ENCODE results near the gene ESYT1. TPM values are rescaled to one million over a fixed set of nuclear protein-coding genes. Genes with fewer than 3 reads are reported as not detected.
A peak's percentile ranks its signal among the peaks of the same experiment; 100 is the strongest.

ESYT1 gene
- total and polyA plus RNA-seq, 9 of the 15 experiments (the other 6 are each of a cell fraction or from before 2014, with no cell fraction given): 132 to 420 (median 164) TPM

DNA sequence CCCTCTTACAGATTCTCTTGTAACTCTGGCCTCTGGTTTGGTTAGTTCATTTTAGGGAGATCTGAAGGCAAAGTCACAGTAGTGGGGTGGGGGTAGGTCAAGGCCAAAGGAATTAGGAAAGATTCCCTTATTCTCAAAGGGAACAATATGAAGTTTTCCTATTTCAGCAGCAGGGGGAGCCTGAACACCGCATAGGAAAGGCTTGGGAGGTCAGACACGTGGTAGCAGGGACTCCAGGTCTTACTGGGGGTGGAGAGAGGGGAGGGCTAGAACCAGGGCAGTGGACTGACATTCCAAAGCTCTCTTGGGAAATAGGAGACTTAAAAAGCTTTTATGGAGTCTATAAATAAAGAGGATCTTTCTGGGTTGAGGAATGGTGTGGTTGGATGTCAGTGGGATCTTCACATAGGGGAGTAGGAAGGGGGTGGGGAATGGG, 8.7 kb upstream of the ESYT1 start (continued):
- TF ChIP-seq, protein P1, sequence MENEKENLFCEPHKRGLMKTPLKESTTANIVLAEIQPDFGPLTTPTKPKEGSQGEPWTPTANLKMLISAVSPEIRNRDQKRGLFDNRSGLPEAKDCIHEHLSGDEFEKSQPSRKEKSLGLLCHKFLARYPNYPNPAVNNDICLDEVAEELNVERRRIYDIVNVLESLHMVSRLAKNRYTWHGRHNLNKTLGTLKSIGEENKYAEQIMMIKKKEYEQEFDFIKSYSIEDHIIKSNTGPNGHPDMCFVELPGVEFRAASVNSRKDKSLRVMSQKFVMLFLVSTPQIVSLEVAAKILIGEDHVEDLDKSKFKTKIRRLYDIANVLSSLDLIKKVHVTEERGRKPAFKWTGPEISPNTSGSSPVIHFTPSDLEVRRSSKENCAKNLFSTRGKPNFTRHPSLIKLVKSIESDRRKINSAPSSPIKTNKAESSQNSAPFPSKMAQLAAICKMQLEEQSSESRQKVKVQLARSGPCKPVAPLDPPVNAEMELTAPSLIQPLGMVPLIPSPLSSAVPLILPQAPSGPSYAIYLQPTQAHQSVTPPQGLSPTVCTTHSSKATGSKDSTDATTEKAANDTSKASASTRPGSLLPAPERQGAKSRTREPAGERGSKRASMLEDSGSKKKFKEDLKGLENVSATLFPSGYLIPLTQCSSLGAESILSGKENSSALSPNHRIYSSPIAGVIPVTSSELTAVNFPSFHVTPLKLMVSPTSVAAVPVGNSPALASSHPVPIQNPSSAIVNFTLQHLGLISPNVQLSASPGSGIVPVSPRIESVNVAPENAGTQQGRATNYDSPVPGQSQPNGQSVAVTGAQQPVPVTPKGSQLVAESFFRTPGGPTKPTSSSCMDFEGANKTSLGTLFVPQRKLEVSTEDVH (IDR thresholded peaks at IDR 0.05; ENCODE audit: low read depth, partially characterized antibody): peak; percentile 27
- TF ChIP-seq GATA2 (CRISPR knock-in tag; IDR thresholded peaks at IDR 0.05): no peak
- TF ChIP-seq, protein P2, sequence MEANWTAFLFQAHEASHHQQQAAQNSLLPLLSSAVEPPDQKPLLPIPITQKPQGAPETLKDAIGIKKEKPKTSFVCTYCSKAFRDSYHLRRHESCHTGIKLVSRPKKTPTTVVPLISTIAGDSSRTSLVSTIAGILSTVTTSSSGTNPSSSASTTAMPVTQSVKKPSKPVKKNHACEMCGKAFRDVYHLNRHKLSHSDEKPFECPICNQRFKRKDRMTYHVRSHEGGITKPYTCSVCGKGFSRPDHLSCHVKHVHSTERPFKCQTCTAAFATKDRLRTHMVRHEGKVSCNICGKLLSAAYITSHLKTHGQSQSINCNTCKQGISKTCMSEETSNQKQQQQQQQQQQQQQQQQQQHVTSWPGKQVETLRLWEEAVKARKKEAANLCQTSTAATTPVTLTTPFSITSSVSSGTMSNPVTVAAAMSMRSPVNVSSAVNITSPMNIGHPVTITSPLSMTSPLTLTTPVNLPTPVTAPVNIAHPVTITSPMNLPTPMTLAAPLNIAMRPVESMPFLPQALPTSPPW (CRISPR knock-in tag; IDR thresholded peaks at IDR 0.05): peak; percentile 87
- TF ChIP-seq JUNB (CRISPR knock-in tag; conservative IDR thresholded peaks at IDR 0.05): no peak
- TF ChIP-seq KAT7 (CRISPR knock-in tag; IDR thresholded peaks at IDR 0.05; ENCODE audit: borderline replicate concordance): no peak
- TF ChIP-seq L3MBTL2 (IDR thresholded peaks at IDR 0.05): peak; percentile 78
- TF ChIP-seq, protein P3, sequence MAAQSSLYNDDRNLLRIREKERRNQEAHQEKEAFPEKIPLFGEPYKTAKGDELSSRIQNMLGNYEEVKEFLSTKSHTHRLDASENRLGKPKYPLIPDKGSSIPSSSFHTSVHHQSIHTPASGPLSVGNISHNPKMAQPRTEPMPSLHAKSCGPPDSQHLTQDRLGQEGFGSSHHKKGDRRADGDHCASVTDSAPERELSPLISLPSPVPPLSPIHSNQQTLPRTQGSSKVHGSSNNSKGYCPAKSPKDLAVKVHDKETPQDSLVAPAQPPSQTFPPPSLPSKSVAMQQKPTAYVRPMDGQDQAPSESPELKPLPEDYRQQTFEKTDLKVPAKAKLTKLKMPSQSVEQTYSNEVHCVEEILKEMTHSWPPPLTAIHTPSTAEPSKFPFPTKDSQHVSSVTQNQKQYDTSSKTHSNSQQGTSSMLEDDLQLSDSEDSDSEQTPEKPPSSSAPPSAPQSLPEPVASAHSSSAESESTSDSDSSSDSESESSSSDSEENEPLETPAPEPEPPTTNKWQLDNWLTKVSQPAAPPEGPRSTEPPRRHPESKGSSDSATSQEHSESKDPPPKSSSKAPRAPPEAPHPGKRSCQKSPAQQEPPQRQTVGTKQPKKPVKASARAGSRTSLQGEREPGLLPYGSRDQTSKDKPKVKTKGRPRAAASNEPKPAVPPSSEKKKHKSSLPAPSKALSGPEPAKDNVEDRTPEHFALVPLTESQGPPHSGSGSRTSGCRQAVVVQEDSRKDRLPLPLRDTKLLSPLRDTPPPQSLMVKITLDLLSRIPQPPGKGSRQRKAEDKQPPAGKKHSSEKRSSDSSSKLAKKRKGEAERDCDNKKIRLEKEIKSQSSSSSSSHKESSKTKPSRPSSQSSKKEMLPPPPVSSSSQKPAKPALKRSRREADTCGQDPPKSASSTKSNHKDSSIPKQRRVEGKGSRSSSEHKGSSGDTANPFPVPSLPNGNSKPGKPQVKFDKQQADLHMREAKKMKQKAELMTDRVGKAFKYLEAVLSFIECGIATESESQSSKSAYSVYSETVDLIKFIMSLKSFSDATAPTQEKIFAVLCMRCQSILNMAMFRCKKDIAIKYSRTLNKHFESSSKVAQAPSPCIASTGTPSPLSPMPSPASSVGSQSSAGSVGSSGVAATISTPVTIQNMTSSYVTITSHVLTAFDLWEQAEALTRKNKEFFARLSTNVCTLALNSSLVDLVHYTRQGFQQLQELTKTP (IDR thresholded peaks at IDR 0.05; ENCODE audit: low read depth in 1 of 2, partially characterized antibody in 2 of 2): peak in 1 of 2 experiments; percentile 44
- TF ChIP-seq, protein P4, sequence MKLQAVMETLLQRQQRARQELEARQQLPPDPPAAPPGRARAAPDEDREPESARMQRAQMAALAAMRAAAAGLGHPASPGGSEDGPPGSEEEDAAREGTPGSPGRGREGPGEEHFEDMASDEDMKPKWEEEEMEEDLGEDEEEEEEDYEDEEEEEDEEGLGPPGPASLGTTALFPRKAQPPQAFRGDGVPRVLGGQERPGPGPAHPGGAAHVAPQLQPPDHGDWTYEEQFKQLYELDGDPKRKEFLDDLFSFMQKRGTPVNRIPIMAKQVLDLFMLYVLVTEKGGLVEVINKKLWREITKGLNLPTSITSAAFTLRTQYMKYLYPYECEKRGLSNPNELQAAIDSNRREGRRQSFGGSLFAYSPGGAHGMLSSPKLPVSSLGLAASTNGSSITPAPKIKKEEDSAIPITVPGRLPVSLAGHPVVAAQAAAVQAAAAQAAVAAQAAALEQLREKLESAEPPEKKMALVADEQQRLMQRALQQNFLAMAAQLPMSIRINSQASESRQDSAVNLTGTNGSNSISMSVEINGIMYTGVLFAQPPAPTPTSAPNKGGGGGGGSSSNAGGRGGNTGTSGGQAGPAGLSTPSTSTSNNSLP (IDR thresholded peaks at IDR 0.05; ENCODE audit: borderline replicate concordance, low read depth, low read length): 0 out of 2 replicates have a peak, but pooled peaks have one; percentile 20
- peak; percentile 49; the same call in 1 of the 2 replicates for TF ChIP-seq JUND (IDR thresholded peaks at IDR 0.05; ENCODE audit: borderline replicate concordance, low read depth, low read length)
- no peak for TF ChIP-seq JUND (tag; IDR thresholded peaks at IDR 0.05; ENCODE audit: borderline replicate concordance, low read depth, low read length)
- TF ChIP-seq, protein P5, sequence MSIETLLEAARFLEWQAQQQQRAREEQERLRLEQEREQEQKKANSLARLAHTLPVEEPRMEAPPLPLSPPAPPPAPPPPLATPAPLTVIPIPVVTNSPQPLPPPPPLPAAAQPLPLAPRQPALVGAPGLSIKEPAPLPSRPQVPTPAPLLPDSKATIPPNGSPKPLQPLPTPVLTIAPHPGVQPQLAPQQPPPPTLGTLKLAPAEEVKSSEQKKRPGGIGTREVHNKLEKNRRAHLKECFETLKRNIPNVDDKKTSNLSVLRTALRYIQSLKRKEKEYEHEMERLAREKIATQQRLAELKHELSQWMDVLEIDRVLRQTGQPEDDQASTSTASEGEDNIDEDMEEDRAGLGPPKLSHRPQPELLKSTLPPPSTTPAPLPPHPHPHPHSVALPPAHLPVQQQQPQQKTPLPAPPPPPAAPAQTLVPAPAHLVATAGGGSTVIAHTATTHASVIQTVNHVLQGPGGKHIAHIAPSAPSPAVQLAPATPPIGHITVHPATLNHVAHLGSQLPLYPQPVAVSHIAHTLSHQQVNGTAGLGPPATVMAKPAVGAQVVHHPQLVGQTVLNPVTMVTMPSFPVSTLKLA (conservative IDR thresholded peaks at IDR 0.05): peak; percentile 99
- TF ChIP-seq HSF4 (CRISPR knock-in tag; IDR thresholded peaks at IDR 0.05; ENCODE audit: borderline replicate concordance): no peak
- TF ChIP-seq SNRNP70 (optimal IDR thresholded peaks at IDR 0.05; ENCODE audit: low read depth, low read length): no peak
- peak; percentile 49 for TF ChIP-seq ZFP36 (IDR thresholded peaks at IDR 0.05; ENCODE audit: low read depth, low read length, partially characterized antibody)

Data from K562 (cell line).